Dermis lymphatic vessel endothelial cell (primary cell): ENCODE results near the gene NFIA. TPM values are rescaled to one million over a fixed set of nuclear protein-coding genes. Genes with fewer than 3 reads are reported as not detected.

ENCODE experiments used
- total RNA-seq: library from RNA; depleted of rRNA; stranded (reverse); fragments of >200 nt; gene quantifications from 2 replicates; pipeline ENCODE4 v1.2.1, GENCODE V29; 2014

Gene NFIA
- 16.6 and 28.6 TPM in 2 replicates for total RNA-seq

GRCh38 chr1:61082311-61083012 lies at the start of gene NFIA:
NFIA (plus strand) TSS chr1:61082561.

